Thoracic aorta (tissue), 2 donors: ENCODE measurements around the gene SP9. TPM values are rescaled to one million over a fixed set of nuclear protein-coding genes. Genes with fewer than 3 reads are reported as not detected.
"Not testable (repeated sequence)": the region's sequence is repeated elsewhere in the genome, so short reads cannot be mapped to it uniquely, and the experiment has no call there.

Source experiments
- ATAC-seq: fragments of 150-250 bp; one replicate; pipeline ENCODE4 v1.8.0; 2017; ENCODE audit warnings: low read depth; ENCODE audit not compliant: insufficient number of reproducible peaks, low FRiP score
- DNase-seq: peaks from one replicate; pipeline ENCODE4 v3.0.0-alpha.2; 2020; ENCODE audit warnings: low spot score
- H3K27ac ChIP-seq, 2 donors: fragments of 200-600 bp; sonication (generic); 1 replicate in 1 of 2; 2 replicates in 1 of 2; pipeline ENCODE4 v1.5.1; 2016; ENCODE audit warnings: mild to moderate bottlenecking in 2 of 2, moderate library complexity in 2 of 2
- H3K27me3 ChIP-seq: fragments of 200-600 bp; sonication (generic); replicated peaks from 2 replicates; pipeline ENCODE4 v1.6.0; 2016; ENCODE audit warnings: mild to moderate bottlenecking; ENCODE audit not compliant: insufficient read depth
- H3K36me3 ChIP-seq: fragments of 200-600 bp; sonication (generic); one replicate; pipeline ENCODE4 v1.5.1; 2016
- H3K4me1 ChIP-seq, 2 donors: fragments of 200-600 bp; sonication (generic); 1 replicate in 1 of 2; 2 replicates in 1 of 2; pipeline versions ENCODE4 v1.5.1 to v1.6.0; 2016; ENCODE audit warnings: low read depth in 2 of 2, mild to moderate bottlenecking in 1 of 2; ENCODE audit not compliant: control insufficient read depth in 1 of 2
- H3K4me3 ChIP-seq: fragments of 200-600 bp; sonication (generic); 2 replicates; pipeline ENCODE4 v1.5.1; 2016; ENCODE audit warnings: mild to moderate bottlenecking
- H3K9me3 ChIP-seq: fragments of 200-600 bp; sonication (generic); 2 replicates; pipeline ENCODE4 v1.5.1; 2016
- CTCF ChIP-seq: fragments of 200-600 bp; sonication (generic); IDR thresholded peaks from one replicate; pipeline ENCODE4 v1.5.1; 2019; ENCODE audit warnings: antibody characterized with exemption
- total RNA-seq, 2 donors: library from RNA; depleted of rRNA; stranded (reverse); fragments of >200 nt; gene quantifications; one replicate each; pipeline versions ENCODE4 v1.1.0 to v1.2.3, GENCODE V29; 2016

The SP9 gene
- total RNA-seq, 2 donors from 2014 or later, result not detected

DNA sequence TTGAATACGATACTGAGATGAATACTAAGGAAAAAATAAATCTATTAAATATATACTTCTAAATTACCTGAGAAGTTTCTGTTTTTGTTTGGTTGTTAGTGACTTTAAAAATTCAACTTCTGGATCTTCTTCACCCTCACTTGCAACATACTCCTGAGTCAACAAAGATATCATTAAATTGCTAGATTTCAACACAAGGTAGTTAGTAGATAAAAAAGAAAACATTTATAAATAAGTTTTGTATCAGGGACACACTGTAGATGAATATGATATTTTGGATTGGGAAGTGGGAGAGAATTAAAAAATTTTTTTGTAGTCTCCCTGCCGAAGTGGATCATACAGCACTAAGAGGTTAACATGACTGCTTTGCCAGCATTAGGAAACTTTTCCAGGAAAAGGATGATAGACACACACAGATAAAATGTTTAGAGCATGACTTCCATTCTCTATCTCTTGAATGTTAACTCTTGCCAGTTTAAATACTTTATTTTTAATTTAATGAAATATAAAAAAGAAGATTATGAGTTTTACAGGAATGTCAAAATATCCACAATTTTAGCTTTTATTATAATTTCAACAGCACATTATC is 15.9 kb downstream of the SP9 start:
- H3K27ac ChIP-seq, result no peak overlapping the region
- no peaks in the 10 kb centered on the region for H3K4me1 ChIP-seq
- peaks cover 13% of the 10 kb centered on the region for H3K36me3 ChIP-seq
- H3K9me3 ChIP-seq, result no peaks in the 10 kb centered on the region
- no peak for DNase-seq
- H3K27me3 ChIP-seq, result no peaks in the 10 kb centered on the region
- no peak for ATAC-seq
- TF ChIP-seq CTCF, result no peak
- H3K4me3 ChIP-seq, result no peak overlapping the region

- TF ChIP-seq CTCF, result no peak
- no peak overlapping the region for H3K4me3 ChIP-seq
- ATAC-seq (no peak), DNase-seq (no peak)
- no peaks in the 10 kb centered on the region for H3K9me3 ChIP-seq
- no peak overlapping the region for H3K27ac ChIP-seq
- H3K27me3 ChIP-seq, result no peaks in the 10 kb centered on the region
- peaks cover 10% of the 10 kb centered on the region for H3K36me3 ChIP-seq
- H3K4me1 ChIP-seq, result no peaks in the 10 kb centered on the region
Measured at GRCh38 chr2:174353004-174353403, 18.2 kb downstream of the SP9 start.

- no peaks in the 10 kb centered on the region for H3K27me3 ChIP-seq
- no peak overlapping the region for H3K4me3 ChIP-seq
- H3K36me3 ChIP-seq, result peaks cover 6% of the 10 kb centered on the region
- DNase-seq, result no peak
- ATAC-seq, result no peak
- H3K9me3 ChIP-seq, result no peaks in the 10 kb centered on the region
- H3K4me1 ChIP-seq, result no peaks in the 10 kb centered on the region
- no peak for TF ChIP-seq CTCF
- no peak overlapping the region for H3K27ac ChIP-seq
Measured at GRCh38 chr2:174356347-174356746, 21.6 kb downstream of the SP9 start.

GRCh38 chr2:174359663-174360062 is 24.9 kb downstream of the SP9 start:
- not testable (repeated sequence) for H3K4me3 ChIP-seq, H3K4me1 ChIP-seq, ATAC-seq, H3K9me3 ChIP-seq, H3K36me3 ChIP-seq, DNase-seq, H3K27ac ChIP-seq, H3K27me3 ChIP-seq

DNA sequence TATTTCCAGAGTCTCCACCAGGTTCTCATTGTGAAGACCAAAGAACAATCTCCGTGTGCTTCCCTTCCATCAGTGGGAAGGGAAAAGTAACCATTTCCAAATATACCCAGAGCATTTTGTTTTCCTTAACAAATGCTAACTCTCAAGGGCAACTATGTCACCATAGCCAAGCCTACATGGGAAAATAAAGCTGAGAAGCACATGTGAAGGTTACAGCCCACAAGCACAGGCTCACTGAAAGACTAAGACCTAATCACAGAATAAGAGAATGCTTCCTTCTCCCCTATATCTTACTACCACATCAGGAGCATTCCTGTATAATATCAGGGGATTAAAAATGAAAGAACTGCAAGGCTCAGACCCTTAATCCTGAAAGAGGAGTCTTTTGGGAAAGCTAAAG is 28.2 kb downstream of the SP9 start:
- peaks cover 5% of the 10 kb centered on the region for H3K36me3 ChIP-seq
- no peaks in the 10 kb centered on the region for H3K27me3 ChIP-seq
- no peak for ATAC-seq
- H3K4me3 ChIP-seq, result no peak overlapping the region
- DNase-seq, result no peak
- no peak overlapping the region for H3K27ac ChIP-seq
- no peaks in the 10 kb centered on the region for H3K4me1 ChIP-seq
- no peak for TF ChIP-seq CTCF
- H3K9me3 ChIP-seq, result no peaks in the 10 kb centered on the region

DNA sequence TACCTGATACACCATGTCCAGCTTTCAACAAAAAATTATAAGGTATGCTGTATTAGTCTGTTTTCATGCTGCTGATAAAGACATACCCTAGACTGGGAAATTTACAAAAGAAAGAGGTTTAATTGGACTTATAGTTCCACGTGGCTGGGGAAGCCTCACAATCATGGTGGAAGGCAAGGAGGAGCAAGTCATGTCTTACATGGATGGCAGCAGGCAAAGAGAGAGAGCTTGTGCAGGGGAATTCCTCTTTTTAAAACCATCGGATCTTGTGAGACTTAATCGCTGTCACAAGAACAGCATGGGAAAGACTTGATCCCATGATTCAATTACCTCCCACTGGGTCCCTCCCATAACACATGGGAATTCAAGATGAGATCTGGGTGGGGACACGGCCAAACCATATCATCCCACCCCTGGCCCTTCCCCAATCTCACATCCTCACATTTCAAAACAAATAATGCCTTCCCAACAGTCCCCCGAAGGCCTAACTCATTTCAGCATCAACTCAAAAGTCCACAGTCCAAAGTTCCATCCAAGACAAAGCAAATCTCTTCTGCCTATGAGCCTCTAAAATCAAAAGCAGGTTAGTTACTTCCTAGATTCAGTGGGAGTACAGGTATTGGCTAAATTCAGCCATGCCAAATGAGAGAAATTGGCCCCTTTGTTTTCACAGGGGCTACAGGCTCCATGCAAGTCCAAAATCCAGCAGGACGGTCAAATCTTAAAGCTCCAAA is 28.9 kb downstream of the SP9 start:
- H3K36me3 ChIP-seq, DNase-seq, H3K9me3 ChIP-seq, H3K27ac ChIP-seq, ATAC-seq, H3K27me3 ChIP-seq, H3K4me3 ChIP-seq, H3K4me1 ChIP-seq: not testable (repeated sequence)
